Measurements from ENCODE around the gene NPSR1.

NPSR1 gene

GRCh38 chr7:34718867-34719266 is 60.8 kb downstream of the NPSR1 start:
- H3K4me3 ChIP-seq (replicated peaks; ENCODE audit: low read depth, low read length) = no peak overlapping the region
- TF ChIP-seq CTCF (IDR thresholded peaks at IDR 0.05; ENCODE audit: low read depth, low read length, missing control alignments) = no peak
- DNase-seq (ENCODE audit: extremely low read depth, low read depth) = no peak

- DNase-seq (ENCODE audit: extremely low read depth, low read depth) = no peak
- no peak overlapping the region for H3K4me3 ChIP-seq (replicated peaks; ENCODE audit: low read depth, low read length)
- no peak for TF ChIP-seq CTCF (IDR thresholded peaks at IDR 0.05; ENCODE audit: low read depth, low read length, missing control alignments)
These were observed 61.6 kb downstream of the NPSR1 start for GRCh38 chr7:34719636-34720035.

- TF ChIP-seq CTCF (IDR thresholded peaks at IDR 0.05; ENCODE audit: low read depth, low read length, missing control alignments) = no peak
- DNase-seq (ENCODE audit: extremely low read depth, low read depth) = no peak
- H3K4me3 ChIP-seq (replicated peaks; ENCODE audit: low read depth, low read length) = no peak overlapping the region
These were observed 62.3 kb downstream of the NPSR1 start for GRCh38 chr7:34720289-34720688.

GRCh38 chr7:34723338-34723737 is 65.3 kb downstream of the NPSR1 start:
- no peak for TF ChIP-seq CTCF (IDR thresholded peaks at IDR 0.05; ENCODE audit: low read depth, low read length, missing control alignments)
- no peak for DNase-seq (ENCODE audit: extremely low read depth, low read depth)
- H3K4me3 ChIP-seq (replicated peaks; ENCODE audit: low read depth, low read length) = no peak overlapping the region

GRCh38 chr7:34723866-34724490 is 66.0 kb downstream of the NPSR1 start:
- DNase-seq (ENCODE audit: extremely low read depth, low read depth) = no peak
- no peak overlapping the region for H3K4me3 ChIP-seq (replicated peaks; ENCODE audit: low read depth, low read length)
- no peak for TF ChIP-seq CTCF (IDR thresholded peaks at IDR 0.05; ENCODE audit: low read depth, low read length, missing control alignments)

- DNase-seq (ENCODE audit: extremely low read depth, low read depth) = no peak
- no peak overlapping the region for H3K4me3 ChIP-seq (replicated peaks; ENCODE audit: low read depth, low read length)
- no peak for TF ChIP-seq CTCF (IDR thresholded peaks at IDR 0.05; ENCODE audit: low read depth, low read length, missing control alignments)
These were observed 68.2 kb downstream of the NPSR1 start for GRCh38 chr7:34726221-34726620.

- TF ChIP-seq CTCF (IDR thresholded peaks at IDR 0.05; ENCODE audit: low read depth, low read length, missing control alignments) = no peak
- no peak for DNase-seq (ENCODE audit: extremely low read depth, low read depth)
- no peak overlapping the region for H3K4me3 ChIP-seq (replicated peaks; ENCODE audit: low read depth, low read length)
These were observed 69.5 kb downstream of the NPSR1 start for GRCh38 chr7:34727464-34727995.

Measured in HFF-Myc (cell line).